GM23338 (cell line): Measurements from ENCODE around the gene TLCD5. TPM values are rescaled to one million over a fixed set of nuclear protein-coding genes. Genes with fewer than 3 reads are reported as not detected.

Experiments
- ATAC-seq: fragments of 200-7000 bp; cut with Tn5 transposase; 3 replicates; pipeline ENCODE4 v1.9.1; 2020
- DNase-seq: peaks from one replicate; pipeline ENCODE4 v3.0.0-alpha.2; 2015; ENCODE audit warnings: low spot score
- H2AFZ ChIP-seq: fragments of 200-600 bp; sonication (generic); 2 replicates; pipeline ENCODE4 v1.8.0; 2016; ENCODE audit warnings: antibody characterized with exemption, mild to moderate bottlenecking, moderate library complexity
- H3F3A ChIP-seq: fragments of 200-600 bp; sonication (generic); replicated peaks from 2 replicates; pipeline ENCODE4 v1.8.0; 2017; ENCODE audit warnings: antibody characterized with exemption, mixed run types, low read depth
- H3K27ac ChIP-seq: fragments of 200-600 bp; sonication (generic); 2 replicates; pipeline ENCODE4 v1.6.1; 2016; ENCODE audit warnings: low read depth
- H3K27me3 ChIP-seq: fragments of 200-600 bp; sonication (generic); 2 replicates; pipeline ENCODE4 v1.8.0; 2016; ENCODE audit warnings: mild to moderate bottlenecking, mixed run types, moderate library complexity; ENCODE audit not compliant: insufficient read depth
- H3K36me3 ChIP-seq: fragments of 200-600 bp; sonication (generic); 2 replicates; pipeline ENCODE4 v1.8.0; 2016; ENCODE audit warnings: mild to moderate bottlenecking; ENCODE audit not compliant: insufficient read depth
- H3K4me1 ChIP-seq: fragments of 200-600 bp; sonication (generic); 2 replicates; pipeline ENCODE4 v1.8.0; 2016; ENCODE audit warnings: mild to moderate bottlenecking, moderate library complexity; ENCODE audit not compliant: insufficient read depth
- H3K4me2 ChIP-seq: fragments of 200-600 bp; sonication (generic); 2 replicates; pipeline ENCODE4 v1.7.1; 2017; ENCODE audit warnings: mixed run types
- H3K4me3 ChIP-seq: fragments of 200-600 bp; sonication (generic); 2 replicates; pipeline ENCODE4 v1.6.1; 2016; ENCODE audit warnings: mixed run types
- H3K79me2 ChIP-seq: fragments of 200-600 bp; sonication (generic); replicated peaks from 2 replicates; pipeline ENCODE4 v1.8.0; 2017; ENCODE audit warnings: mild to moderate bottlenecking; ENCODE audit not compliant: insufficient read depth
- H3K9me2 ChIP-seq: fragments of 200-600 bp; sonication (generic); 2 replicates; pipeline ENCODE4 v1.8.0; 2017; ENCODE audit not compliant: insufficient read depth
- H4K20me1 ChIP-seq: fragments of 200-600 bp; sonication (generic); replicated peaks from 2 replicates; pipeline ENCODE4 v1.8.0; 2017; ENCODE audit warnings: mild to moderate bottlenecking; ENCODE audit not compliant: insufficient read depth
- H3K27ac Mint-ChIP-seq: 2 replicates; pipeline ENCODE4 v1.8.0; 2020; ENCODE audit warnings: inconsistent platforms, mild to moderate bottlenecking, moderate library complexity, mixed read lengths
- H3K27me3 Mint-ChIP-seq: 3 replicates; pipeline ENCODE4 v1.8.0; 2022; ENCODE audit warnings: low read depth, mild to moderate bottlenecking, moderate library complexity, mixed read lengths, inconsistent platforms; ENCODE audit not compliant: insufficient read depth, poor library complexity
- H3K36me3 Mint-ChIP-seq: 3 replicates; pipeline ENCODE4 v1.8.0; 2021; ENCODE audit warnings: low read depth, mild to moderate bottlenecking, inconsistent platforms, moderate library complexity, mixed read lengths
- H3K4me1 Mint-ChIP-seq: 3 replicates; pipeline ENCODE4 v1.8.0; 2020; ENCODE audit warnings: mild to moderate bottlenecking, inconsistent platforms, mixed read lengths
- H3K4me3 Mint-ChIP-seq: 3 replicates; pipeline ENCODE4 v1.8.0; 2021; ENCODE audit warnings: moderate library complexity, mild to moderate bottlenecking, inconsistent platforms, mixed read lengths
- H3K9me3 Mint-ChIP-seq: 3 replicates; pipeline ENCODE4 v1.8.0; 2020; ENCODE audit warnings: moderate library complexity, mild to moderate bottlenecking, inconsistent platforms, mixed read lengths
- CREB1 ChIP-seq: fragments of 250-450 bp; sonication (Bioruptor Pico); IDR thresholded peaks from 2 replicates; pipeline ENCODE4 v1.5.0; 2020; ENCODE audit warnings: low read depth, mild to moderate bottlenecking, moderate library complexity
- EZH2 ChIP-seq: fragments of 200-600 bp; sonication (generic); IDR thresholded peaks from one replicate; pipeline ENCODE4 v1.8.0; 2017; ENCODE audit warnings: antibody characterized with exemption, mild to moderate bottlenecking, low read depth; ENCODE audit not compliant: unreplicated experiment
- JUNB ChIP-seq: IDR thresholded peaks from one replicate; pipeline ENCODE4 v1.6.1; 2016; ENCODE audit warnings: antibody characterized with exemption; ENCODE audit not compliant: unreplicated experiment
- NANOG ChIP-seq: IDR thresholded peaks from 2 replicates; pipeline ENCODE4 v1.6.1; 2016; ENCODE audit warnings: antibody characterized with exemption, borderline replicate concordance
- POLR2AphosphoS5 ChIP-seq: IDR thresholded peaks from 2 replicates; pipeline ENCODE4 v1.6.1; 2016; ENCODE audit warnings: antibody characterized with exemption, low read depth
- STAT1 ChIP-seq: IDR thresholded peaks from one replicate; pipeline ENCODE4 v1.6.1; 2016; ENCODE audit warnings: antibody characterized with exemption; ENCODE audit not compliant: unreplicated experiment
- ZNF331 ChIP-seq: fragments of 250-450 bp; sonication (Bioruptor Pico); IDR thresholded peaks from 2 replicates; pipeline ENCODE4 v1.5.0; 2020; ENCODE audit warnings: low read depth, mild to moderate bottlenecking, moderate library complexity
- ZNF462 ChIP-seq: fragments of 250-450 bp; sonication (Bioruptor Pico); IDR thresholded peaks from 2 replicates; pipeline ENCODE4 v1.5.0; 2020; ENCODE audit warnings: mild to moderate bottlenecking, moderate library complexity
- polyA plus RNA-seq: library from polyadenylated mRNA; unstranded; fragments of >200 nt; fragmentation: Nextera tagmentation; extraction: Ambion mirVana; gene quantifications from 2 replicates; pipeline ENCODE4 v1.2.1, GENCODE V29; 2016
- total RNA-seq: library from RNA; depleted of rRNA; stranded (reverse); fragments of >200 nt; shearing (Covaris generic); gene quantifications from 2 replicates; pipeline ENCODE4 v1.2.3, GENCODE V29; 2014
- TF ChIP-seq, protein P1 (sequence below): IDR thresholded peaks from 2 replicates; pipeline ENCODE4 v1.6.1; 2016; ENCODE audit warnings: antibody characterized with exemption

Gene TLCD5
- total and polyA plus RNA-seq, 2 experiments from 2014 or later = 5.2 to 10.0 TPM

- H3K9me3 Mint-ChIP-seq = no peaks in the 10 kb centered on the region
- peaks cover 15% of the 10 kb centered on the region for H3K4me1 Mint-ChIP-seq
- no peak overlapping the region for H2AFZ ChIP-seq
- H3K27ac Mint-ChIP-seq = no peak overlapping the region
- H3F3A ChIP-seq = no peaks in the 10 kb centered on the region
- TF ChIP-seq STAT1 = no peak
- no peak for TF ChIP-seq ZNF462 (CRISPR knock-in tag)
- no peak for TF ChIP-seq POLR2AphosphoS5
- no peak for TF ChIP-seq CREB1 (CRISPR knock-in tag)
- no peak for TF ChIP-seq ZNF331 (CRISPR knock-in tag)
- TF ChIP-seq EZH2 = no peak
- TF ChIP-seq JUNB = no peak
- TF ChIP-seq, protein P1, sequence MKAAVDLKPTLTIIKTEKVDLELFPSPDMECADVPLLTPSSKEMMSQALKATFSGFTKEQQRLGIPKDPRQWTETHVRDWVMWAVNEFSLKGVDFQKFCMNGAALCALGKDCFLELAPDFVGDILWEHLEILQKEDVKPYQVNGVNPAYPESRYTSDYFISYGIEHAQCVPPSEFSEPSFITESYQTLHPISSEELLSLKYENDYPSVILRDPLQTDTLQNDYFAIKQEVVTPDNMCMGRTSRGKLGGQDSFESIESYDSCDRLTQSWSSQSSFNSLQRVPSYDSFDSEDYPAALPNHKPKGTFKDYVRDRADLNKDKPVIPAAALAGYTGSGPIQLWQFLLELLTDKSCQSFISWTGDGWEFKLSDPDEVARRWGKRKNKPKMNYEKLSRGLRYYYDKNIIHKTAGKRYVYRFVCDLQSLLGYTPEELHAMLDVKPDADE = no peak
- TF ChIP-seq NANOG = no peak
- no peak overlapping the region for H3K4me2 ChIP-seq
- no peaks in the 10 kb centered on the region for H3K27me3 ChIP-seq
- ATAC-seq = no peak
- no peaks in the 10 kb centered on the region for H3K36me3 ChIP-seq
- no peaks in the 10 kb centered on the region for H4K20me1 ChIP-seq
- H3K9me2 ChIP-seq = peaks cover 6% of the 10 kb centered on the region; the same call in 1 of the 2 replicates
- H3K36me3 Mint-ChIP-seq = no peaks in the 10 kb centered on the region
- peaks cover 7% of the 10 kb centered on the region for H3K27me3 Mint-ChIP-seq
- H3K4me3 Mint-ChIP-seq = no peak overlapping the region
- no peak overlapping the region for H3K4me3 ChIP-seq
- H3K79me2 ChIP-seq = no peaks in the 10 kb centered on the region
- no peak overlapping the region for H3K27ac ChIP-seq
- peaks cover 13% of the 10 kb centered on the region for H3K4me1 ChIP-seq
- no peak for DNase-seq
These were observed 17.0 kb upstream of the TLCD5 start for GRCh38 chr11:120308081-120308480.
